Activated naive CD4-positive, alpha-beta T cell treated with anti-CD3 and anti-CD28 coated beads, Interleukin-2, amount 50 U/mL, for 72 hours (primary cell): ENCODE results near the gene PEPD. TPM values are rescaled to one million over a fixed set of nuclear protein-coding genes. Genes with fewer than 3 reads are reported as not detected.

Experiments used
- ATAC-seq, 2 donors: fragments of 150-1000 bp; cut with Tn5 transposase; 2 replicates each; pipeline ENCODE4 v1.10.0; 2021; ENCODE audit warnings: mild to moderate bottlenecking in 2 of 2, moderate library complexity in 2 of 2
- DNase-seq, 2 donors: peaks; one replicate each; pipeline ENCODE4 v3.0.0; 2021 to 2022; ENCODE audit warnings: low spot score in 2 of 2
- H3K27ac Mint-ChIP-seq, 2 donors: one replicate each; pipeline ENCODE4 v1.8.0; 2022; ENCODE audit warnings: mild to moderate bottlenecking in 2 of 2, mixed read lengths in 2 of 2
- H3K36me3 Mint-ChIP-seq, 2 donors: one replicate each; pipeline ENCODE4 v1.8.0; 2022; ENCODE audit warnings: mixed read lengths in 2 of 2
- H3K9me3 Mint-ChIP-seq, 2 donors: one replicate each; pipeline ENCODE4 v1.8.0; 2022; ENCODE audit warnings: mixed read lengths in 2 of 2
- total RNA-seq, 2 donors: library from RNA; stranded (reverse); gene quantifications; one replicate each; pipeline ENCODE4 v1.2.3, GENCODE V29; 2022

The PEPD gene
- total RNA-seq, 2 donors from 2014 or later: 27.9 to 35.2 TPM

DNA sequence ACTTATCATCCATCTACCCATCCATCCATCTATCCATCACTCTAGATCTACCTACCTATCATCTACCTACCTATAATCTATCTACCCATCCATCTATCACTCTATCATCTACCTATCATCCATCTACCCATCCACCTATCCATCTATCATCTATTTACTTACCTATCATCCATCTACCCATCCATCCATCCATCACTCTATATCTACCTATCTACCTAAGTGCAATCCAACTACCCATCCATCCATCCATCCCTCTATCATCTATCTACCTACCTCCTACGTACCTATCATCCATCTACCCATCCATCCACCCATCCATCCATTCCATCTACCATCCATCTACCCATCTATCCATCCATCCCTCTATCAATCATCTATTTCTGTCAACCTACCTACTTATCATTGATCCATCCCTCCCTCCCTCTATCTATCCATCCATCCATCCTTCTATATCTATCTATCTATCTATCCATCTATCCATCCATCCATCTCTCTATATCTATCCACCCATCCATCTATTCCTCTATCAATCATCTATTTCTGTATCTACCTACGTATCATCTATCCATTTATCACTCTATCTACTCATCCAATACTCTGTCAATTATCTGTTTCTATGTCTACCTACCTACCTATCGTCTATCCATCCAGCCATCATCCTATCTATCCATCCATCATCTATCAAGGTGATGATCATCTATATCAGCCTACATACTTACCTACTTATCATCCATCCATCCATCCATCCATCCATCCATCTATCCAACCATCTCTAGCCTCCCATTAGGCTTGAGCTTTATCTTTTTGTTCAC lies 99.0 kb downstream of the PEPD start:
- Mint-ChIP-seq H3K36me3 (no peaks in the 10 kb centered on the region), H3K27ac (no peak overlapping the region), H3K9me3 (no peaks in the 10 kb centered on the region)
- ATAC-seq (no peak), DNase-seq (no peak)

DNA sequence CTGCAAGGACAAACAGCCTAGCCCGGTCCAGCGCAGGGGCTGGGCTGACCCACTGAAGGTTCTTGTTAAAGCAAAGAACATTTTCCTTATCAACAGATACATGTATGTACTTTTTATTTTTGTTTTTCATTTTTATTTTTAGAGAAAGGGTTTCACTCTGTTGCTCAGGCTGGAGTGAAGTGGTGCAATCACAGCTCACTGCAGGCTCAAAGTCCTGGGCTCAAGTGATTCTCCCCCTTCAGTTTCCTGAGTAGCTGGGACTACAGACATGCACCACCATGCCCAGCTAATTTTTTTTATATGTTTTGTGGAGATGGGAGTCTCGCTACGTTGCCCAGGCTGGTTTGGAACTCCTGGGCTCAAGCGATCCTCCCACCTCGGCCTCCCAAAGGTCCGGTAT lies 100.2 kb downstream of the PEPD start:
- DNase-seq (no peak), ATAC-seq (no peak)
- Mint-ChIP-seq H3K36me3 (no peaks in the 10 kb centered on the region), H3K27ac (no peak overlapping the region), H3K9me3 (no peaks in the 10 kb centered on the region)

DNA sequence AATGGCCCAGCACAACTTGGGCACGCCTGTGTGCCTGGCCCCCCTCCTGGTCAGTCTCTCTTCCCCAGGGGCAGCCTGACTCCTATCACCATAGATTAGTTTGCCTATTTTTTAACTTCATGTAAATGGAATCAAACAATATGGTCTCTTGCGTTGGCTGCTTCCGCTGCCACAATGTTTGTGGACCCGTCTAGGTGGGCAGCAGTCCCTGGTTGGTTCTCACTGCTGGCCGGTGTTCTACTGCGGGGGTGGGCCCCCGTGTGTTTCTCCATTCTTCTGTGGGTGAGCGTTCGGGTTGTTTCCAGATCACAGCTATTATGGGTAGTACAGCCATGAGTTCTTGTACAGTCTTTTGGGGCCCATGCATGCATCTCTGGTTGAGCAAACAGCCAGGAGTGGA lies 100.8 kb downstream of the PEPD start:
- H3K36me3 Mint-ChIP-seq: no peaks in the 10 kb centered on the region
- ATAC-seq (no peak), DNase-seq (no peak)
- H3K27ac Mint-ChIP-seq: no peak overlapping the region
- H3K9me3 Mint-ChIP-seq: no peaks in the 10 kb centered on the region

DNA sequence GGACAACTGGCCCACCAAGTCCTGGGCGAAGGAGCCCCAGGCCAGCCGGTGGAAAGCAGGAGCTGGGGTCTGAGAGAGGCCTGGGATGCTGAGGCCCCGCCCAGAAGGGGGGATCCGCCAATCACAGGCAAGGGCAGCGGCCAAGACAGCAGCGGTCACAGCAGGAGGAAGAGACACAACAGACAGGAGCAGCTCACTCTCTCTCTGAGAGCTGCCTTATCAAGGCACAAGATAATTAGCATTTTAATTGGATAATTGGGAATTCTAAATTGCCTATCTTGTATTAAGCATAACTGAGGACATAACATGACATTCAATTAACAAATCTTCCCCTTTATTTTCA lies 101.8 kb downstream of the PEPD start:
- ATAC-seq (no peak), DNase-seq (no peak)
- Mint-ChIP-seq H3K27ac (no peak overlapping the region), H3K36me3 (no peaks in the 10 kb centered on the region), H3K9me3 (no peaks in the 10 kb centered on the region)

- Mint-ChIP-seq H3K27ac (no peak overlapping the region), H3K36me3 (no peaks in the 10 kb centered on the region), H3K9me3 (no peaks in the 10 kb centered on the region)
These were observed 102.5 kb downstream of the PEPD start for GRCh38 chr19:33418871-33419787.

DNA sequence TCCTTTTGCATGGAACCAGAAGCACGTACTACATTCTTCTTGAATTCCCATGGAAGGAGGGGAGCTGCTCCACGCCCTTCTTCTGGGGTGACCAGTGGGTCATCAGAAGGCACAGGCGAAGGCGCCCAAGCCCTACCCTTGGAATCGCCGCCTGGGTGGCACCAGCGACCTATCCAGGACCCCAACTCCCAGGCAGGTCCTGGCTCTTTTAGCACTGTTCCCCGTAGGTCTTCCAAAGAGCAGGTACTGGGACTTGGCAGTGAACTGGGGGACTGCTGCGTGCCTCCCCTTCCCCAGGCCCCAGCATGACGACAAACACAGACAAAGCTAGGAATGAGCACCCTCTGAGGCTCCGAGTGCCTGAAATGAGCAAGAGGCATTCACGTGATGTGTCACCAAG lies 103.1 kb downstream of the PEPD start:
- DNase-seq (no peak), ATAC-seq (no peak)
- Mint-ChIP-seq H3K36me3 (no peaks in the 10 kb centered on the region), H3K27ac (no peak overlapping the region), H3K9me3 (no peaks in the 10 kb centered on the region)

More at GRCh38 chr19:33418871-33419787, 102.5 kb downstream of the PEPD start:
- DNase-seq (no peak), ATAC-seq (no peak)

- DNase-seq (no peak), ATAC-seq (no peak)
- no peaks in the 10 kb centered on the region for H3K9me3 Mint-ChIP-seq
- H3K27ac Mint-ChIP-seq: no peak overlapping the region
- H3K36me3 Mint-ChIP-seq: no peaks in the 10 kb centered on the region
These were observed 103.8 kb downstream of the PEPD start for GRCh38 chr19:33417751-33418150.

DNA sequence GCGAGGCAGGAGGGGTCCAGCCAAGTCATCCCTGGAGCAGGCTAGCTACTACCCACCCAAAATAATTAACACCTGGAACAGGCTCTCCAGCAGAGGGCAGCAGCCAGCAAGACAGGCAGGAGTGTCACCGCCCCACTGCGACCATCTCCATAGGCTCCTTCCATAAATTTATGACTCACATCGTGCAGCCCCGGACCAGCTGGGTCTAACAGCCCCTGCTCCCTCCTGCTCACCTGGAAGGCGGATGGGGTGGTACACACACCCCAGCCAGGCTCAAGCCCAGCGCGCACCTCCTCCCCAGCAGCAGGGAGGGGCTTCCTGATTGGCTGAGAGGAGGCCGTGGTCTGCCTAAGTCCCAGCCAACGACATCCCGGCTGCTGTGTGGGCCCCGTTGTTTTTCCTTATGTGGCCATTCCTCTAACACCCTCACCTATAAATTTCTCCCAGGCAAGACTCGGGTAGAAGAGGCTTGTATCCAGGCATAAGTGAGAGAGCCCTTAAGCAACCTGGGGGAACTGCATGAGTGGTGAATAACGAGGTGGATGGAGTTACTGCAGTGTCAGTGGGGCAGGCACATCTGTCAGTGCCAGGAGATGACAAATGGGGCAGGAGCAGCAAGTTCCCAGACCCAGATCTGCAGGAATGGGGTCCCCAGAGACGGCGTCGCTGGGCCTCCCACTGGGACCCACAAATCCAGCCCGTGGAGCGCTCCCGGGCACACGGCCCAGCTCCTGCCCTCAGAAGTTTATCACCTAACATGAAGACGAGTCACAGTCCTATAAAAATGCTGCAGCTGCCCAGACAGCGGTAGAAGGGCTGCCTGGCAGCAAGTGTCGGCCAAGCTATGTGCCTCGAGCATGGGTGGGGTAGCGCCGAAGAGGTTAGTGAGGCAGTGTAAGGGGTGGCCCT lies 105.0 kb downstream of the PEPD start:
- peak in 1 of 2 donors; percentile 75 for DNase-seq
- Mint-ChIP-seq H3K36me3 (no peaks in the 10 kb centered on the region), H3K9me3 (no peaks in the 10 kb centered on the region), H3K27ac (no peak overlapping the region)
- ATAC-seq: peak; percentile 80 to 86

- DNase-seq (no peak), ATAC-seq (no peak)
- Mint-ChIP-seq H3K9me3 (no peaks in the 10 kb centered on the region), H3K36me3 (no peaks in the 10 kb centered on the region), H3K27ac (no peak overlapping the region)
These were observed 106.7 kb downstream of the PEPD start for GRCh38 chr19:33414667-33415605.

GRCh38 chr19:33413868-33414666 lies 107.5 kb downstream of the PEPD start:
- no peaks in the 10 kb centered on the region for H3K9me3 Mint-ChIP-seq

DNA sequence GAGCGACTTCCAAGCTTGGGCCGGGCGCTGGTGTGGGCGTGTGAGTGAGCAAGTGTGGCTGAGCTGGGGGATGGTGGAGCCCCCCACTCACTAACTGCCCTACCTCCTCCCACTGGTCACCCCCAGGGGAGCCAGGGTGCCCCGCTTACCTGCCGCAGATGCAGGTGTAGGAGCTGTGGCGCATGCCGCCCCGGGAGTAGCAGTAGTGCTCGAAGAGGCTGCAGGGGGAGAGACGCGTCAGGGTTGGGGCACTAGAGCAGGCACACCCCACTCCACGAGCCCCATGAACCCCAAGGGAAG lies 108.2 kb downstream of the PEPD start:
- no peak for DNase-seq
- Mint-ChIP-seq H3K27ac (no peak overlapping the region), H3K36me3 (no peaks in the 10 kb centered on the region), H3K9me3 (no peaks in the 10 kb centered on the region)
- ATAC-seq: no peak

More at GRCh38 chr19:33413868-33414666, 107.5 kb downstream of the PEPD start:
- no peaks in the 10 kb centered on the region for H3K36me3 Mint-ChIP-seq
- ATAC-seq: no peak
- no peak overlapping the region for H3K27ac Mint-ChIP-seq
- no peak for DNase-seq

DNA sequence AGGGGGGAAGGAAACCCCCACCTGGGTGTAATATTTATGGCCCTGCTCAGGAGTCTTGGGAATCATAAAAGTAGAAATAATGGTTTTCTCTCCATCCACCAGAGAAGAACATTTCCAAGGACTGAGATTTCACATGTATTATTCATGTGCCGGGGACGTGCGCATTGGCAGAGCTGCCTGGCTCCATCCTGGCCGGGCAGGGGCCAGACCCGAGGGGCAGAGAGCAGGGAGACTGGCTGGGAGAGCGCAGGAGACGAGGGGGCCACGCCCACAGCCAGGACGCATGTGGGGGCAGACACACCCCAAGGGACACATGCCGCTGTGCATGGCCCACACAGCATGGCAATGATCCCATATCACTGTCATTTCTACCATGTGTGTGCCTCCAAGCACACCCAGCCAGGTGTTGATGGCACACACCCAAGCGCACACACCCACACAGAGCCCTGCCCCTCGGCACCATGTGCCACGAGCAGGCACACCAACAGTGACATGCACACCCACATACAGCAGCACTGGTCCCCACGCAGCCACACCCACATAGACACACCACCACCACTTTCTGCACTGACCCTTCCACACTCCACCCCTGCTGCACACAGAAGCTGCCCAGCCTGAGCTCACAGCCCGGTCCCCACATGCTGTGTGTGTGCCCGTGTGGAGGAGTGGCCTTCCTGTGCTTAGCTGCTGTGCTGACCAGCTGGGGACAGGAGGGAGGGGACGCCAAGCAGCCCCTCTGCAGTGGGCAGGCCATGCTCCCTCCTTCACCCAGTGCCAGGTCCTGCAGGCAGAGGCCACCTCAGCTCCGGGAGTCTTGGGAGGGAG lies 108.8 kb downstream of the PEPD start:
- DNase-seq (no peak), ATAC-seq (no peak)
- no peak overlapping the region for H3K27ac Mint-ChIP-seq
- no peaks in the 10 kb centered on the region for H3K9me3 Mint-ChIP-seq
- no peaks in the 10 kb centered on the region for H3K36me3 Mint-ChIP-seq

- DNase-seq (no peak), ATAC-seq (no peak)
- H3K9me3 Mint-ChIP-seq: no peaks in the 10 kb centered on the region
- H3K27ac Mint-ChIP-seq: no peak overlapping the region
- no peaks in the 10 kb centered on the region for H3K36me3 Mint-ChIP-seq
These were observed 109.9 kb downstream of the PEPD start for GRCh38 chr19:33411621-33412180.

DNA sequence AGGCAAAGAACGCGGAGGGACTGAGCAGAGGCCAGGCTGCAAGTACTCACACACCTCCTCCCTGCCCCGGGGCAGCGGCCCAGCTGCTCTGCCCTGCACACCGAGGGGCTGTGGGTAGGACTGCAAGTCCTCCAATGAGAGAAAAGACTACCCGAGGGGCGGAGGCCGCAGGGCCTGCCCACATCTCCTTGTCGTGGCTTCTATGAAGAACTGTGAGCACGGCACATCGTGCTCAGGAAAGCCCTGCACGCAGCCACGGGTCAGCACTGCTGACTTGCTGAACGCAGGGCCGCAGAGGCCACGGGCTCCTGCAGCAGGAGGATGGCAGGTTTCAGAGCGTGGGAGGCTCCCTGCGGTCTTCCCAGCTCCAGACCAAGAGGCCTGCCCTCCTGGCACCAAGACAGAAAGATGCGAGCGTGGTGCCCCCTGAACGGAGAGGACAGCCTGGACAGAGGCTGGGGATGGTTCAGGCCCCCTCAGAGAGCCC lies 110.6 kb downstream of the PEPD start:
- DNase-seq (no peak), ATAC-seq (no peak)
- Mint-ChIP-seq H3K36me3 (no peaks in the 10 kb centered on the region), H3K9me3 (no peaks in the 10 kb centered on the region), H3K27ac (no peak overlapping the region)
